Hepatocyte (in vitro differentiated cells): Measurements from ENCODE around the gene GPR132. TPM values are rescaled to one million over a fixed set of nuclear protein-coding genes. Genes with fewer than 3 reads are reported as not detected.
A peak's percentile ranks its signal among the peaks of the same experiment; 100 is the strongest.

Experiments used
- DNase-seq: peaks from one replicate; pipeline ENCODE4 v3.0.0-alpha.2; 2016; ENCODE audit warnings: low spot score
- H2AFZ ChIP-seq: fragments of 200-600 bp; sonication (generic); 2 replicates; pipeline ENCODE4 v1.6.0; 2016; ENCODE audit warnings: antibody characterized with exemption, mild to moderate bottlenecking
- H3K27ac ChIP-seq: fragments of 200-600 bp; sonication (generic); 2 replicates; pipeline ENCODE4 v1.5.1; 2016; ENCODE audit warnings: mild to moderate bottlenecking
- H3K27me3 ChIP-seq: fragments of 200-600 bp; sonication (generic); 2 replicates; pipeline ENCODE4 v1.6.1; 2016
- H3K36me3 ChIP-seq: fragments of 200-600 bp; sonication (generic); replicated peaks from 2 replicates; pipeline ENCODE4 v1.5.1; 2016; ENCODE audit warnings: low read depth; ENCODE audit not compliant: insufficient read depth
- H3K4me1 ChIP-seq: fragments of 200-600 bp; sonication (generic); 2 replicates; pipeline ENCODE4 v1.5.1; 2016; ENCODE audit warnings: mild to moderate bottlenecking, moderate library complexity; ENCODE audit not compliant: insufficient read depth
- H3K4me2 ChIP-seq: fragments of 200-600 bp; sonication (generic); 2 replicates; pipeline ENCODE4 v1.6.0; 2016
- H3K4me3 ChIP-seq: fragments of 200-600 bp; sonication (generic); 2 replicates; pipeline ENCODE4 v1.5.1; 2016; ENCODE audit warnings: mild to moderate bottlenecking
- H3K79me2 ChIP-seq: fragments of 200-600 bp; sonication (generic); 2 replicates; pipeline ENCODE4 v1.6.0; 2017; ENCODE audit warnings: mild to moderate bottlenecking
- H3K9me2 ChIP-seq: fragments of 200-600 bp; sonication (generic); replicated peaks from 2 replicates; pipeline ENCODE4 v1.6.0; 2017; ENCODE audit warnings: mild to moderate bottlenecking; ENCODE audit not compliant: insufficient read depth
- H3K9me3 ChIP-seq: fragments of 200-600 bp; sonication (generic); 2 replicates; pipeline ENCODE4 v1.5.1; 2016; ENCODE audit warnings: low read depth, mild to moderate bottlenecking
- H4K20me1 ChIP-seq: fragments of 200-600 bp; sonication (generic); 2 replicates; pipeline ENCODE4 v1.6.0; 2016; ENCODE audit warnings: mild to moderate bottlenecking; ENCODE audit not compliant: insufficient read depth, poor library complexity, severe bottlenecking
- CTCF ChIP-seq: fragments of 200-600 bp; sonication (generic); IDR thresholded peaks from 2 replicates; pipeline ENCODE4 v1.5.1; 2016; ENCODE audit warnings: antibody characterized with exemption, mild to moderate bottlenecking; ENCODE audit not compliant: poor library complexity
- EZH2 ChIP-seq: fragments of 200-600 bp; sonication (generic); IDR thresholded peaks from 2 replicates; pipeline ENCODE4 v1.6.1; 2016; ENCODE audit warnings: antibody characterized with exemption, mild to moderate bottlenecking, borderline replicate concordance
- EZH2phosphoT487 ChIP-seq: fragments of 200-600 bp; sonication (generic); IDR thresholded peaks from one replicate; pipeline ENCODE4 v1.6.1; 2018; ENCODE audit warnings: antibody characterized with exemption, mild to moderate bottlenecking, low read depth, moderate library complexity; ENCODE audit not compliant: unreplicated experiment, severe bottlenecking
- WGBS: methylation state at CpG from one replicate; pipeline ENCODE4 v1.1.6; 2016; ENCODE audit warnings: low lambda C conversion rate; ENCODE audit errors: missing lambda C conversion rate; 5-methylcytosine and 5-hydroxymethylcytosine counted together
- polyA plus RNA-seq: library from polyadenylated mRNA; unstranded; fragments of >200 nt; fragmentation: Nextera tagmentation; extraction: Ambion mirVana; gene quantifications from 2 replicates; pipeline ENCODE4 v1.2.1, GENCODE V29; 2016
- total RNA-seq: library from RNA; depleted of rRNA; stranded (reverse); fragments of >200 nt; gene quantifications from 2 replicates; pipeline ENCODE4 v1.2.3, GENCODE V29; 2014

The GPR132 gene
- total and polyA plus RNA-seq, 2 experiments from 2014 or later: 0.41 to 0.83 TPM

GRCh38 chr14:105012171-105012985, 52.9 kb downstream of the GPR132 start:
- Histone ChIP-seq H3K27me3 (no peaks in the 10 kb centered on the region), H3K27ac (no peak overlapping the region), H2AFZ (no peak overlapping the region), H3K9me3 (no peaks in the 10 kb centered on the region), H3K4me1 (no peaks in the 10 kb centered on the region), H3K9me2 (no peaks in the 10 kb centered on the region), H3K79me2 (peaks cover 83% of the 10 kb centered on the region), H3K36me3 (no peaks in the 10 kb centered on the region), H3K4me3 (no peak overlapping the region), H3K4me2 (no peak overlapping the region), H4K20me1 (peaks cover 3% of the 10 kb centered on the region)
- DNase-seq: no peak
- TF ChIP-seq CTCF: no peak
- TF ChIP-seq EZH2phosphoT487: no peak
- TF ChIP-seq EZH2: no peak
- 90% methylated on average over 22 of the region's 23 CpGs for WGBS

GRCh38 chr14:105011312-105011990, 53.8 kb downstream of the GPR132 start:
- Histone ChIP-seq H3K79me2 (peaks cover 74% of the 10 kb centered on the region), H3K9me2 (no peaks in the 10 kb centered on the region), H4K20me1 (peaks cover 3% of the 10 kb centered on the region), H3K4me3 (no peak overlapping the region), H3K27ac (no peak overlapping the region), H3K9me3 (no peaks in the 10 kb centered on the region), H3K4me2 (no peak overlapping the region), H2AFZ (no peak overlapping the region), H3K27me3 (no peaks in the 10 kb centered on the region), H3K36me3 (no peaks in the 10 kb centered on the region), H3K4me1 (no peaks in the 10 kb centered on the region)
- no peak for DNase-seq
- no peak for TF ChIP-seq CTCF
- TF ChIP-seq EZH2phosphoT487: no peak
- no peak for TF ChIP-seq EZH2
- whole genome bisulfite sequencing: 92% methylated on average over 29 of the region's 29 CpGs

GRCh38 chr14:105010891-105011291, 54.3 kb downstream of the GPR132 start:
- Histone ChIP-seq H3K4me2 (no peak overlapping the region), H3K4me1 (no peaks in the 10 kb centered on the region), H3K79me2 (peaks cover 68% of the 10 kb centered on the region), H3K27ac (no peak overlapping the region), H3K4me3 (no peak overlapping the region), H3K9me2 (no peaks in the 10 kb centered on the region), H3K36me3 (no peaks in the 10 kb centered on the region), H3K9me3 (no peaks in the 10 kb centered on the region), H2AFZ (no peak overlapping the region), H3K27me3 (no peaks in the 10 kb centered on the region), H4K20me1 (peaks cover 3% of the 10 kb centered on the region)
- TF ChIP-seq EZH2 (no peak), CTCF (no peak), EZH2phosphoT487 (no peak)
- DNase-seq: peak; percentile 62
- 63% methylated on average over 17 of the region's 17 CpGs for WGBS
